K562 (cell line): Measurements from ENCODE around the gene FRMD4B. TPM values are rescaled to one million over a fixed set of nuclear protein-coding genes. Genes with fewer than 3 reads are reported as not detected.

ENCODE experiments used
- ARID1B ChIP-seq: fragments of 450-650 bp; IDR thresholded peaks from 2 replicates; pipeline ENCODE4 v1.6.1; 2016; ENCODE audit warnings: antibody characterized with exemption, mild to moderate bottlenecking, inconsistent platforms
- BRD4 ChIP-seq: fragments of 200-600 bp; sonication (generic); IDR thresholded peaks from 2 replicates; pipeline ENCODE4 v1.6.1; 2017; ENCODE audit warnings: inconsistent platforms
- CHCHD3 ChIP-seq: fragments of 250-450 bp; sonication (Bioruptor Pico); IDR thresholded peaks from 2 replicates; pipeline ENCODE4 v2.1.2; 2022; ENCODE audit warnings: mild to moderate bottlenecking
- DMBX1 ChIP-seq: fragments of 250-450 bp; sonication (Bioruptor Pico); IDR thresholded peaks from 2 replicates; pipeline ENCODE4 v1.8.0; 2022; ENCODE audit warnings: inconsistent platforms, mild to moderate bottlenecking, moderate library complexity, borderline replicate concordance
- FOXK1 ChIP-seq: sonication (generic); formaldehyde crosslinking; IDR thresholded peaks from 2 replicates; pipeline ENCODE4 v1.8.0; 2022; ENCODE audit warnings: missing genetic modification reagents, mild to moderate bottlenecking, borderline replicate concordance
- HDAC6 ChIP-seq: IDR thresholded peaks from 2 replicates; pipeline ENCODE4 v1.6.1; 2012; ENCODE audit warnings: low read depth, mild to moderate bottlenecking, control low read depth, inconsistent platforms, low read length, moderate library complexity
- MTF1 ChIP-seq: fragments of 250-450 bp; sonication (Bioruptor Pico); IDR thresholded peaks from 2 replicates; pipeline ENCODE4 v1.9.0; 2021; ENCODE audit warnings: moderate library complexity, mild to moderate bottlenecking, inconsistent platforms, borderline replicate concordance
- NFE2 ChIP-seq: IDR thresholded peaks from 2 replicates; pipeline ENCODE4 v1.6.1; 2014; ENCODE audit warnings: antibody characterized with exemption, low read depth
- NR1H2 ChIP-seq: sonication (generic); formaldehyde crosslinking; IDR thresholded peaks from 2 replicates; pipeline ENCODE4 v1.4.0; 2020; ENCODE audit warnings: mild to moderate bottlenecking, missing genetic modification reagents
- POU5F1 ChIP-seq: fragments of 150-350 bp; IDR thresholded peaks from 2 replicates; pipeline ENCODE4 v1.6.1; 2014; ENCODE audit warnings: borderline replicate concordance, low read length, low read depth, mild to moderate bottlenecking; ENCODE audit not compliant: partially characterized antibody
- RAD21 ChIP-seq, 2 experiments: fragments of 250-450 bp in 1 of 2; fragments of 450-650 bp in 1 of 2; sonication (Bioruptor Pico) in 1 of 2; formaldehyde crosslinking in 1 of 2; IDR thresholded peaks in 1 of 2; conservative IDR thresholded peaks in 1 of 2; 2 replicates each; pipeline versions ENCODE4 v1.4.0 to v1.8.0; 2020 to 2022; ENCODE audit warnings: mild to moderate bottlenecking in 2 of 2, moderate library complexity in 1 of 2
- TEAD4 ChIP-seq, 2 experiments: sonication (generic) in 1 of 2; formaldehyde crosslinking in 1 of 2; IDR thresholded peaks; 2 replicates each; pipeline versions ENCODE4 v1.6.1 to v1.8.0; 2012 to 2022; ENCODE audit warnings: borderline replicate concordance in 1 of 2, inconsistent platforms in 1 of 2, low read length in 1 of 2, mild to moderate bottlenecking in 1 of 2, missing genetic modification reagents in 1 of 2
- TGIF2 ChIP-seq: sonication (generic); formaldehyde crosslinking; IDR thresholded peaks from 2 replicates; pipeline ENCODE4 v1.8.1; 2022; ENCODE audit warnings: mild to moderate bottlenecking, missing genetic modification reagents, moderate library complexity
- ZNF239 ChIP-seq: fragments of 250-450 bp; sonication (Bioruptor Pico); IDR thresholded peaks from 2 replicates; pipeline ENCODE4 v1.4.0; 2020; ENCODE audit warnings: mild to moderate bottlenecking
- ZNF445 ChIP-seq: fragments of 250-450 bp; sonication (Bioruptor Pico); IDR thresholded peaks from 2 replicates; pipeline ENCODE4 v1.4.0; 2020; ENCODE audit warnings: low read depth, mild to moderate bottlenecking, moderate library complexity
- polyA plus RNA-seq, 8 experiments: library from polyadenylated mRNA; depleted of rRNA in 4 of 8; stranded (reverse) in 5 of 8; unstranded in 3 of 8; fragments of >200 nt; fragmentation: Nextera tagmentation in 2 of 8; fragmentation: Illumina TruSeq in 1 of 8; extraction: Ambion mirVana in 2 of 8; extraction: Trizol in 1 of 8; gene quantifications; 2 replicates each; pipeline versions ENCODE4 v1.2.1 to v1.2.3, GENCODE V29; 2011 to 2014; ENCODE audit warnings: inconsistent platforms in 1 of 8, missing spikeins in 1 of 8
- total RNA-seq, 7 experiments: library from RNA; depleted of rRNA in 6 of 7; stranded (reverse); fragments of >200 nt in 6 of 7; fragmentation: Illumina TruSeq in 2 of 7; extraction: Trizol in 2 of 7; gene quantifications; 2 replicates each; pipeline versions ENCODE4 v1.2.1 to v1.2.3, GENCODE V29; 2011 to 2021; ENCODE audit warnings: low replicate concordance in 1 of 7
- TF ChIP-seq, protein P1 (sequence below): fragments of 250-450 bp; sonication (Bioruptor Pico); IDR thresholded peaks from 2 replicates; pipeline ENCODE4 v1.9.0; 2021; ENCODE audit warnings: mild to moderate bottlenecking, inconsistent platforms
- TF ChIP-seq, protein P2 (sequence below): fragments of 250-450 bp; sonication (Bioruptor Pico); IDR thresholded peaks from 2 replicates; pipeline ENCODE4 v1.8.0; 2022; ENCODE audit warnings: inconsistent platforms, mild to moderate bottlenecking, moderate library complexity, borderline replicate concordance
- TF ChIP-seq, protein P3 (sequence below), 2 experiments: fragments of 150-350 bp in 1 of 2; IDR thresholded peaks; 2 replicates each; pipeline ENCODE4 v1.6.1; 2012 to 2016; ENCODE audit warnings: low read depth in 2 of 2, low read length in 2 of 2, mild to moderate bottlenecking in 1 of 2, moderate library complexity in 1 of 2

FRMD4B gene
- total and polyA plus RNA-seq, 9 of the 15 experiments (the other 6 are each of a cell fraction or from before 2014, with no cell fraction given) = 0.03 to 0.09 (median 0.04) TPM; not detected in 3

DNA sequence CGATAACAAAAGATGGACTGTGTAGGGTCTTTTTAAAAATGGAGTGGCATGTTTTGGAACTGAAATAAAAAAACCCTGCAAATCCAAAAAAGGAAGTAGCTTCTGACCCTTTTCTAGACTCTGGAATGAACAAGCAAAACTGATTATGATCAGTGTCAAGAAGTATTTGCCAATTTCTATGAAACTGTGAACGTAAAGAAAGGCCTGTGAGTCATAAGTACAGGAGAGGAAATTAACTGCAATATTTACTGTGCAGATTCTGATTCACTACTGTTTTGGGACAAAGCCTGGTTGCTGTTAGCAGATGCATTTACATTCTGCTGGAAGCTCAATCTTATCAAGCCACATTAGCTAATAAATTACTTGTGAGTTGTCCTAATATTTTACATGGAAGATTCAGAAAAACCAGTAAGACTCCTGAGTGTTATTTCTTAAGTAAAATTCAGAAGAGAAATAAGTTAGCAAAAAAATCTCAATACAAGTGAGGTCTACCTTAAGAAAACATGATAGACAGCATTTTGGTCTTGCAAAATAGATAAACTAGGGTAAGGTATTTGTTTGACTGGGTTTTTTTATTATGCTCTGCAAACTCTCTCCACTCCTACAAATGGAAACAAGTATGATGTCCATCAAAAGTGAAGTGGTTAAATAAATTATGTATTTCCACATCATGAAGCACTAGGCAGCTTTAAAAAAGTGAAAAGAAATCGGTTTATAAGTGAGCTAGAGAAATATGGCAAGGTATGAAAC, 173.3 kb downstream of the FRMD4B start (continued):
- TF ChIP-seq ZNF445 (CRISPR knock-in tag) (no peak), BRD4 (no peak), TGIF2 (no peak), HDAC6 (no peak), ARID1B (peak; percentile 64; the same call in 1 of the 2 replicates), ZNF239 (CRISPR knock-in tag) (no peak), NR1H2 (CRISPR knock-in tag) (no peak), TEAD4 (IDR thresholded peaks at IDR 0.05; ENCODE audit: low read length) (peak; percentile 48; the same call in 1 of the 2 replicates), TEAD4 (CRISPR knock-in tag; IDR thresholded peaks at IDR 0.05; ENCODE audit: borderline replicate concordance) (no peak), FOXK1 (CRISPR knock-in tag) (no peak), CHCHD3 (CRISPR knock-in tag) (no peak), DMBX1 (CRISPR knock-in tag) (no peak), POU5F1 (no peak), RAD21 (CRISPR knock-in tag; conservative IDR thresholded peaks at IDR 0.05 in 1 of 2, IDR thresholded peaks at IDR 0.05 in 1 of 2) (no peak), MTF1 (CRISPR knock-in tag) (no peak), NFE2 (peak; percentile 56; the same call in 1 of the 2 replicates)
- TF ChIP-seq, protein P1, sequence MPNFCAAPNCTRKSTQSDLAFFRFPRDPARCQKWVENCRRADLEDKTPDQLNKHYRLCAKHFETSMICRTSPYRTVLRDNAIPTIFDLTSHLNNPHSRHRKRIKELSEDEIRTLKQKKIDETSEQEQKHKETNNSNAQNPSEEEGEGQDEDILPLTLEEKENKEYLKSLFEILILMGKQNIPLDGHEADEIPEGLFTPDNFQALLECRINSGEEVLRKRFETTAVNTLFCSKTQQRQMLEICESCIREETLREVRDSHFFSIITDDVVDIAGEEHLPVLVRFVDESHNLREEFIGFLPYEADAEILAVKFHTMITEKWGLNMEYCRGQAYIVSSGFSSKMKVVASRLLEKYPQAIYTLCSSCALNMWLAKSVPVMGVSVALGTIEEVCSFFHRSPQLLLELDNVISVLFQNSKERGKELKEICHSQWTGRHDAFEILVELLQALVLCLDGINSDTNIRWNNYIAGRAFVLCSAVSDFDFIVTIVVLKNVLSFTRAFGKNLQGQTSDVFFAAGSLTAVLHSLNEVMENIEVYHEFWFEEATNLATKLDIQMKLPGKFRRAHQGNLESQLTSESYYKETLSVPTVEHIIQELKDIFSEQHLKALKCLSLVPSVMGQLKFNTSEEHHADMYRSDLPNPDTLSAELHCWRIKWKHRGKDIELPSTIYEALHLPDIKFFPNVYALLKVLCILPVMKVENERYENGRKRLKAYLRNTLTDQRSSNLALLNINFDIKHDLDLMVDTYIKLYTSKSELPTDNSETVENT = no peak
- TF ChIP-seq, protein P2, sequence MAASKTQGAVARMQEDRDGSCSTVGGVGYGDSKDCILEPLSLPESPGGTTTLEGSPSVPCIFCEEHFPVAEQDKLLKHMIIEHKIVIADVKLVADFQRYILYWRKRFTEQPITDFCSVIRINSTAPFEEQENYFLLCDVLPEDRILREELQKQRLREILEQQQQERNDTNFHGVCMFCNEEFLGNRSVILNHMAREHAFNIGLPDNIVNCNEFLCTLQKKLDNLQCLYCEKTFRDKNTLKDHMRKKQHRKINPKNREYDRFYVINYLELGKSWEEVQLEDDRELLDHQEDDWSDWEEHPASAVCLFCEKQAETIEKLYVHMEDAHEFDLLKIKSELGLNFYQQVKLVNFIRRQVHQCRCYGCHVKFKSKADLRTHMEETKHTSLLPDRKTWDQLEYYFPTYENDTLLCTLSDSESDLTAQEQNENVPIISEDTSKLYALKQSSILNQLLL (CRISPR knock-in tag) = no peak
- TF ChIP-seq, protein P3, sequence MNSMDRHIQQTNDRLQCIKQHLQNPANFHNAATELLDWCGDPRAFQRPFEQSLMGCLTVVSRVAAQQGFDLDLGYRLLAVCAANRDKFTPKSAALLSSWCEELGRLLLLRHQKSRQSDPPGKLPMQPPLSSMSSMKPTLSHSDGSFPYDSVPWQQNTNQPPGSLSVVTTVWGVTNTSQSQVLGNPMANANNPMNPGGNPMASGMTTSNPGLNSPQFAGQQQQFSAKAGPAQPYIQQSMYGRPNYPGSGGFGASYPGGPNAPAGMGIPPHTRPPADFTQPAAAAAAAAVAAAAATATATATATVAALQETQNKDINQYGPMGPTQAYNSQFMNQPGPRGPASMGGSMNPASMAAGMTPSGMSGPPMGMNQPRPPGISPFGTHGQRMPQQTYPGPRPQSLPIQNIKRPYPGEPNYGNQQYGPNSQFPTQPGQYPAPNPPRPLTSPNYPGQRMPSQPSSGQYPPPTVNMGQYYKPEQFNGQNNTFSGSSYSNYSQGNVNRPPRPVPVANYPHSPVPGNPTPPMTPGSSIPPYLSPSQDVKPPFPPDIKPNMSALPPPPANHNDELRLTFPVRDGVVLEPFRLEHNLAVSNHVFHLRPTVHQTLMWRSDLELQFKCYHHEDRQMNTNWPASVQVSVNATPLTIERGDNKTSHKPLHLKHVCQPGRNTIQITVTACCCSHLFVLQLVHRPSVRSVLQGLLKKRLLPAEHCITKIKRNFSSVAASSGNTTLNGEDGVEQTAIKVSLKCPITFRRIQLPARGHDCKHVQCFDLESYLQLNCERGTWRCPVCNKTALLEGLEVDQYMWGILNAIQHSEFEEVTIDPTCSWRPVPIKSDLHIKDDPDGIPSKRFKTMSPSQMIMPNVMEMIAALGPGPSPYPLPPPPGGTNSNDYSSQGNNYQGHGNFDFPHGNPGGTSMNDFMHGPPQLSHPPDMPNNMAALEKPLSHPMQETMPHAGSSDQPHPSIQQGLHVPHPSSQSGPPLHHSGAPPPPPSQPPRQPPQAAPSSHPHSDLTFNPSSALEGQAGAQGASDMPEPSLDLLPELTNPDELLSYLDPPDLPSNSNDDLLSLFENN (IDR thresholded peaks at IDR 0.05; ENCODE audit: low read depth in 2 of 2, low read length in 2 of 2) = no peak
